SH-SY5Y (cell line): Measurements from ENCODE around the gene PANX2.

Source experiments
- GATA2 ChIP-seq: IDR thresholded peaks from 2 replicates; pipeline ENCODE4 v1.6.1; 2011; ENCODE audit warnings: mild to moderate bottlenecking, low read depth, low read length
- GATA3 ChIP-seq: IDR thresholded peaks from 2 replicates; pipeline ENCODE4 v1.6.1; 2011; ENCODE audit warnings: low read depth, mild to moderate bottlenecking, low read length, moderate library complexity

DNA sequence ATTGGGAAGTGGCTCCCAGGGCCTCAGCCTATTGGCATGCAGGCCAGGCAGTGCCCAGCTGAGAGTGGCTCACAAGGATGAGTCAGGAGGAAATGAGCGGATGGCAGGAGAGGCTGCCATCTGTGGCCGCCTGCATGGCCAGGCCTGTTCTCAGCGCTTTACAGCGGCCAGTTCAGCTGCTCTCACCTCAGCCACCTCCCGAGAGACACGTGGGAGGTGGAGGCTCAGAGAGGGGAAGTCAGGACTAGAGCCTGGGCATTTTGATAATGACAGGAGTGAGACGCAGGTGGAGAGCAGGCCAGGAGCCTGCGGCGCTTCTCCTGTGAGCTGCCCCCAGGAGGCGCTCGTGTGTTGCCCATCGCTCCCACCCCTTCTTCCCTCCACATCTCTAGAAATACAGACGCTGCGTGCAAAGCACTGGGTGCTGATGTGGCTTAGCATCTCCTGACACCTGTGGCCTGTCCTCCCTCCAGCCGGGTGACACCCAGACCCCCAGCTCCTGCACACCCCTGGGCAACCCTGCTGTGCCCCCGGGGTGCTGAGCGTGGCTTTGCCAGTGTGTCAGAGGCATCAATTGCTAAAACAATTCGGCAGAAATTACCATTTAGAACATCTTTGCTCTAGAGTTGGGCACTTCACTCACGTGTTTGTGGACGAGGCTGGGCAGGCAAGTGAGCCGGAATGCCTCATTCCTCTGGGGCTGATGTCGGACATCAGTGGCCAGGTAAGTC is 21.4 kb upstream of the PANX2 start:
- TF ChIP-seq GATA3 (no peak), GATA2 (no peak)
